Caco-2 (cell line): ENCODE data around the gene TRDN. TPM values are rescaled to one million over a fixed set of nuclear protein-coding genes. Genes with fewer than 3 reads are reported as not detected.
"Not testable (repeated sequence)": the region's sequence is repeated elsewhere in the genome, so short reads cannot be mapped to it uniquely, and the experiment has no call there.

Experiments
- BruUV-seq: library from RNA; stranded (reverse); fragments of 400-500 nt; replicated peaks from 2 replicates; lab custom pipeline; 2021; lab: Mats Ljungman, UMichigan
- CTCF ChIA-PET: fragments of 300-600 bp; sonication (Branson Sonifier 250); formaldehyde crosslinking; loops from one replicate; lab custom pipeline; 2022; ENCODE audit warnings: antibody characterized with exemption; lab: Charles Lee
- POLR2A ChIA-PET: fragments of 300-600 bp; sonication (Branson Sonifier 250); formaldehyde crosslinking; loops from one replicate; lab custom pipeline; 2022; ENCODE audit warnings: antibody characterized with exemption; lab: Charles Lee
- DNase-seq, 2 experiments: peaks; one replicate each; pipeline versions ENCODE4 v3.0.0 to v3.0.0-alpha.2; 2020 to 2022
- H3K27me3 ChIP-seq: replicated peaks from 2 replicates; pipeline ENCODE4 v1.6.0; 2011; ENCODE audit warnings: low read length; ENCODE audit not compliant: control insufficient read depth, insufficient read depth
- H3K36me3 ChIP-seq: 2 replicates; pipeline ENCODE4 v1.5.1; 2011; ENCODE audit warnings: low read length; ENCODE audit not compliant: control insufficient read depth, insufficient read depth
- H3K4me1 ChIP-seq: fragments of 250-450 bp; sonication (Bioruptor Pico); 2 replicates; pipeline ENCODE4 v1.5.1; 2020; ENCODE audit warnings: mild to moderate bottlenecking
- H3K4me3 ChIP-seq: 2 replicates; pipeline ENCODE4 v1.5.1; 2011; ENCODE audit warnings: low read depth, mild to moderate bottlenecking, control low read depth, low read length
- H3K9me3 ChIP-seq: fragments of 250-450 bp; sonication (Bioruptor Pico); 2 replicates; pipeline ENCODE4 v1.5.1; 2020; ENCODE audit warnings: mild to moderate bottlenecking, moderate library complexity
- H3K27ac Mint-ChIP-seq: one replicate; pipeline ENCODE4 v1.8.0; 2022; ENCODE audit warnings: mixed read lengths; ENCODE audit not compliant: unreplicated experiment
- H3K27me3 Mint-ChIP-seq: one replicate; pipeline ENCODE4 v1.8.0; 2022; ENCODE audit warnings: mixed read lengths; ENCODE audit not compliant: insufficient read depth, unreplicated experiment
- H3K36me3 Mint-ChIP-seq: one replicate; pipeline ENCODE4 v1.8.0; 2022; ENCODE audit warnings: mild to moderate bottlenecking, mixed read lengths; ENCODE audit not compliant: insufficient read depth, unreplicated experiment
- H3K4me1 Mint-ChIP-seq: one replicate; pipeline ENCODE4 v1.8.0; 2022; ENCODE audit warnings: low read depth, mixed read lengths; ENCODE audit not compliant: unreplicated experiment
- H3K4me3 Mint-ChIP-seq: one replicate; pipeline ENCODE4 v1.8.0; 2022; ENCODE audit warnings: mild to moderate bottlenecking, moderate library complexity, mixed read lengths; ENCODE audit not compliant: unreplicated experiment
- H3K9me3 Mint-ChIP-seq: one replicate; pipeline ENCODE4 v1.8.0; 2022; ENCODE audit warnings: mixed read lengths; ENCODE audit not compliant: unreplicated experiment
- intact Hi-C: fragments of 100-400 bp; cut with micrococcal nuclease; formaldehyde crosslinking; loops from one replicate; pipeline ENCODE4 v1.10.0; 2022; ENCODE audit not compliant: unreplicated experiment
- total RNA-seq: library from RNA; stranded (reverse); gene quantifications from 2 replicates; pipeline ENCODE4 v1.2.3, GENCODE V29; 2022
- TF ChIP-seq, protein P1 (sequence below), 2 experiments: fragments of 200-600 bp in 1 of 2; IDR thresholded peaks; 1 replicate in 1 of 2; 2 replicates in 1 of 2; pipeline versions ENCODE4 v1.5.1 to v1.8.0; 2011 to 2022; ENCODE audit warnings: antibody characterized with exemption in 1 of 2, control low read depth in 1 of 2, inconsistent platforms in 1 of 2, low read depth in 1 of 2, low read length in 1 of 2, mild to moderate bottlenecking in 1 of 2, moderate library complexity in 1 of 2; ENCODE audit not compliant: insufficient read depth in 1 of 2, severe bottlenecking in 1 of 2, unreplicated experiment in 1 of 2

The TRDN gene
- total RNA-seq, 1 experiment from 2014 or later = not detected

DNA sequence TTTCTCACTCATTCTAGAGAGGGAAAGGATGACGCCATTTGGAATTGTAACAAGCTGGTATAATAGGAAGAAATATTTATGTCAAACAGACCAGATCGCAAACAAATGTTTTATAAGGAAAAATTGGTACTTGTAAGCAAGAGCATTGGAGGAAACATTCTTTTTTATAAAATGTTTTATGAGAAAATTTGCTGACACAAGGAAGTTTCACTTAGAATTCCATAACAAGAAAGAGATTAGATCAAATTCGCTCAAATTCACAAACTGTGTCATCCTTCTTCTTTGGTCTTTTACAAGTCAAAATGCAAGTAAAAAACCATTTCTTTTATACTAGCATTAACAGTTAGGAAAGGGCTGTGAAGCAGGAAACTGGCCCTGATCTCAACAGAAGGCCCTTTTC, 179.9 kb downstream of the TRDN start:
- ChIA-PET CTCF (no interaction called here), POLR2A (no interaction called here)
- Mint-ChIP-seq H3K9me3 (no peaks in the 10 kb centered on the region), H3K4me3 (no peak overlapping the region), H3K27ac (no peak overlapping the region), H3K4me1 (no peaks in the 10 kb centered on the region), H3K27me3 (no peaks in the 10 kb centered on the region), H3K36me3 (no peaks in the 10 kb centered on the region)
- no peaks in the 10 kb centered on the region for H3K36me3 ChIP-seq
- H3K4me3 ChIP-seq = no peak overlapping the region
- no peak for DNase-seq
- no peaks in the 10 kb centered on the region for H3K9me3 ChIP-seq
- H3K27me3 ChIP-seq = no peaks in the 10 kb centered on the region
- intact Hi-C loops = no loop called here
- no TSS peak for BruUV-seq
- TF ChIP-seq, protein P1, sequence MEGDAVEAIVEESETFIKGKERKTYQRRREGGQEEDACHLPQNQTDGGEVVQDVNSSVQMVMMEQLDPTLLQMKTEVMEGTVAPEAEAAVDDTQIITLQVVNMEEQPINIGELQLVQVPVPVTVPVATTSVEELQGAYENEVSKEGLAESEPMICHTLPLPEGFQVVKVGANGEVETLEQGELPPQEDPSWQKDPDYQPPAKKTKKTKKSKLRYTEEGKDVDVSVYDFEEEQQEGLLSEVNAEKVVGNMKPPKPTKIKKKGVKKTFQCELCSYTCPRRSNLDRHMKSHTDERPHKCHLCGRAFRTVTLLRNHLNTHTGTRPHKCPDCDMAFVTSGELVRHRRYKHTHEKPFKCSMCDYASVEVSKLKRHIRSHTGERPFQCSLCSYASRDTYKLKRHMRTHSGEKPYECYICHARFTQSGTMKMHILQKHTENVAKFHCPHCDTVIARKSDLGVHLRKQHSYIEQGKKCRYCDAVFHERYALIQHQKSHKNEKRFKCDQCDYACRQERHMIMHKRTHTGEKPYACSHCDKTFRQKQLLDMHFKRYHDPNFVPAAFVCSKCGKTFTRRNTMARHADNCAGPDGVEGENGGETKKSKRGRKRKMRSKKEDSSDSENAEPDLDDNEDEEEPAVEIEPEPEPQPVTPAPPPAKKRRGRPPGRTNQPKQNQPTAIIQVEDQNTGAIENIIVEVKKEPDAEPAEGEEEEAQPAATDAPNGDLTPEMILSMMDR (IDR thresholded peaks at IDR 0.05; ENCODE audit: insufficient read depth in 1 of 2, low read depth in 1 of 2, low read length in 1 of 2, severe bottlenecking in 1 of 2, unreplicated experiment in 1 of 2) = no peak
- no peaks in the 10 kb centered on the region for H3K4me1 ChIP-seq

DNA sequence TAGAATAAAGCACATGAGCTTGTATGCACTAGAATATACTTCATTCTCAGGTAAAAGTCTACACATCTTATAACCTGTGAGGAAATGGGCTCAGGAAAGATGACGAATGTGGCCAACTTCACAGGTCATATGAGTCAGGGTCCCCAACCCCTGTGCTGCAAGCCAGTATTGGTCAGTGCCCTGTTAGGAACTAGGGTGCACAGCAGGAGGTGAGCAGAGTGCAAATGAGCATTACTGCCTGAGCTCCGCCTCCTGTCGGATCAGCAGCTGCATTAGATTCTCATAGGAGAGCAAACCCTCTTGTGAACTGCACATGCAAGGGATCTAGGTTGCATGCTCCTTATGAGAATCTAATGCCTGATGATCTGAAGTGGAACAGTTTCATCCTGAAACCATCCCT, 182.3 kb downstream of the TRDN start:
- H3K9me3 Mint-ChIP-seq = peaks cover 10% of the 10 kb centered on the region
- CTCF ChIA-PET = no interaction called here
- H3K4me1 Mint-ChIP-seq = no peaks in the 10 kb centered on the region
- no peak overlapping the region for H3K27ac Mint-ChIP-seq
- H3K4me3 Mint-ChIP-seq = no peak overlapping the region
- H3K27me3 Mint-ChIP-seq = peaks cover 5% of the 10 kb centered on the region
- no TSS peak for BruUV-seq
- Histone ChIP-seq H3K27me3 (no peaks in the 10 kb centered on the region), H3K9me3 (no peaks in the 10 kb centered on the region), H3K4me3 (no peak overlapping the region), H3K36me3 (no peaks in the 10 kb centered on the region), H3K4me1 (no peaks in the 10 kb centered on the region)
- TF ChIP-seq, protein P1 (IDR thresholded peaks at IDR 0.05; ENCODE audit: insufficient read depth in 1 of 2, low read depth in 1 of 2, low read length in 1 of 2, severe bottlenecking in 1 of 2, unreplicated experiment in 1 of 2) = no peak
- POLR2A ChIA-PET = no interaction called here
- no peaks in the 10 kb centered on the region for H3K36me3 Mint-ChIP-seq
- intact Hi-C loops = no loop called here
- DNase-seq = no peak

DNA sequence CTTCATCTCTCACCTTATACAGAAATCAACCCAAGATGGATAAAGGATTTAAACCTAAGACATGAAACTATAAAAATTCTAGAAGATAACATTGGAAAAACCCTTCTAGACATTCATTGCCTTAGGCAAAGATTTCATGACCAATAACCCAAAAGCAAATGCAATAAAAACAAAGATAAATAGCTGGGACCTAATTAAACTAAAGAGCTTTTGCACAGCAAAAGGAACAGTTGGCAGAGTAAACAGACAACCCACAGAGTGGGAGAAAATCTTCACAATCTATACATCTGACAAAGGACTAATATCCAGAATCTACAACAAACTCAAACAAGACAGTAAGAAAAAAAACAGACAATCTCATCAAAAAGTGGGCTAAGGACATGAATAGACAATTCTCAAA, 183.7 kb downstream of the TRDN start:
- H3K36me3 ChIP-seq, H3K9me3 ChIP-seq, POLR2A ChIA-PET, H3K9me3 Mint-ChIP-seq, CTCF ChIA-PET, BruUV-seq, H3K4me3 Mint-ChIP-seq, H3K27me3 ChIP-seq, H3K4me1 Mint-ChIP-seq, DNase-seq, H3K4me3 ChIP-seq, H3K27me3 Mint-ChIP-seq, intact Hi-C loops, H3K4me1 ChIP-seq, H3K27ac Mint-ChIP-seq, H3K36me3 Mint-ChIP-seq: not testable (repeated sequence)
